Stimulated activated CD8-positive, alpha-beta memory T cell treated with anti-CD3 and anti-CD28 coated beads, Interleukin-12 subunit alpha, Interleukin-12 subunit beta, amount 100 ng/mL, for 24 hours (primary cell): ENCODE measurements around the gene ZNF784.

ENCODE experiments used
- DNase-seq: peaks from one replicate; pipeline ENCODE4 v3.0.0-alpha.2; 2020; ENCODE audit errors: extremely low read depth

Gene ZNF784

DNA sequence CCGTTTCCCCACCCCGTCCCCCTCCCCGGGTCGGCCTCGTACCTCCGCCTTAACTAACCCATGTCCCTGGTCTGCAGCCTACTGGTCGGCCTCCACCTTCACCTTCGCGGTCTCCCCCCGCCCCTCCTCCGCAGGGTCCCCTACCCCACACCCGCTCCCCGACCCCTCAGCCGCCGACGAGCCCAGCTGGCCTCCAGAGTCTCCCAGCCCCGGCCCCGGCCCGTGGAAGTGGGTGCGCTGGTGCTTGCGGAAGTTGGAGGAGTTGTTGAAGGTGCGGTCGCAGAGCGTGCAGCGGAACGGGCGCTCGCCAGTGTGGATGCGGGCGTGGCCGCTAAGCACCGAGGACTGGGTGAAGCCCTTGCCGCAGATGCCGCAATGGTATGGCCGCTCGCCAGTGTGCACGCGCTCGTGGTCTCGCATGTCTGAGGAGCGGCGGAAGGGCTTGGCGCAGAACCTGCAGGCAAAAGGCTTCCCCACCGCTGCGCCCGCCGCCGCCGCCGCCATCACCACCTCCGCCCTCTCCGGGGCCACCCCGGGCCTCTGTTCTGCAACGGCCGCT is 2.6 kb downstream of the ZNF784 start:
- DNase-seq, result no peak

- no peak for DNase-seq
These were observed 3.1 kb downstream of the ZNF784 start for GRCh38 chr19:55621205-55621672.

DNA sequence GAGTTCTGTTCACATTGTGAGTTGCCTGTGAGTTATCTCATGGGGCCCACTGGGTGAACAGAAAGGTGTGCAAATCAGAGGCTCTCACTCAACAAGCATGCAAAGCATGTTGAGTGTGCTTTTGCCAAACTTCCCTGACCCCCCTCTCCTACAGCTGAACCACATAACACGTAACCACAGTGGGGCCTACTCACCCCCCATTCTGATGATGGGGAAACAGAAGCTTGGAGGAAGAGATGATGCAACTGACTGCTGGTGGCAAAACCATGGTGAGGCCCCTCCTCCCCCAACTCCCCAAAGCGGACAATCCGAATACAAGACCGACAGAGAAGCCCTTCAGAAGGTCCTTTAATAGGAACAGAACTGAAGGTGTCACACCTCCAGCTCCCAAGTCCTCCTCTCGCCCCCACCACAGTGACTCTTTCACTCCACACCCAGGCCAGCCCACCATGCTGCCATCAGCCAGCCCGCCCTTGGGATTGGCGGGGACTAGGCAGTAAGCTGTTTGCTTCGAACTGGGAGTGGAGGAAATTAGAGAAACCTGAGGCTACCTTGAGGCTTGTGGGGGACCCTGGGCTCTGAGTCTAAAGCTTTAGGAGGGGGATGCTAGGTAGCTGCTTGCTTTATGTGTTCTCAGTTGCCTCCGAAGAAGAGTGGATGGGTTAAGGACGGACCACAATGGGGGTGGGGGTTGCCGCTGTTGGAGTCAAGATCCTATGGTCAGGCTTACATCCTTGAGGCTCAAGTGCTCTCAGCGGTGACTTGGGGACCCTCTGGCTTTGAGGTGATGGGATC is 3.8 kb downstream of the ZNF784 start:
- DNase-seq, result no peak

GRCh38 chr19:55619286-55619685 is 5.1 kb downstream of the ZNF784 start:
- DNase-seq, result no peak

GRCh38 chr19:55618426-55618825 is 5.9 kb downstream of the ZNF784 start:
- no peak for DNase-seq

DNA sequence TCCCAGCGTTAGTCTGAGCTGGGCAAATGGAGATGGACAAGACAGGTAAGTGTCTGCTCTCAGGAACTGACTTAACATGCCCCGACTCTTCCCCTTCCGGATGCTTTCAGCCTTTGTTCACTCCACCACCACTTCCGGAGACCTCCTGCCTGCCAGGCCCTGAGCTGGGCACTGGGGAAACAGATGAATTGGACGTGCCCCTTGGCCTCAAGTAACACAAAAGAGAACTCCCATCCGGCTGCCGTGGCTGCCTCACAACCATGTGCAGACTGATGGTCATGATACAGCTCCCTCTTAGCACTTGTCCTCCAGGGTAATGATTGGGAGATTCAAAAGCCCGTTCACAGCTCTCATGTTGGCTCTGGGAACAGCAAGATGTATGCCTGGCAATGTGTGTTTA is 6.9 kb downstream of the ZNF784 start:
- DNase-seq, result no peak

GRCh38 chr19:55616395-55616875 is 7.9 kb downstream of the ZNF784 start:
- DNase-seq, result no peak

GRCh38 chr19:55615543-55616394 is 8.6 kb downstream of the ZNF784 start:
- DNase-seq, result no peak

DNA sequence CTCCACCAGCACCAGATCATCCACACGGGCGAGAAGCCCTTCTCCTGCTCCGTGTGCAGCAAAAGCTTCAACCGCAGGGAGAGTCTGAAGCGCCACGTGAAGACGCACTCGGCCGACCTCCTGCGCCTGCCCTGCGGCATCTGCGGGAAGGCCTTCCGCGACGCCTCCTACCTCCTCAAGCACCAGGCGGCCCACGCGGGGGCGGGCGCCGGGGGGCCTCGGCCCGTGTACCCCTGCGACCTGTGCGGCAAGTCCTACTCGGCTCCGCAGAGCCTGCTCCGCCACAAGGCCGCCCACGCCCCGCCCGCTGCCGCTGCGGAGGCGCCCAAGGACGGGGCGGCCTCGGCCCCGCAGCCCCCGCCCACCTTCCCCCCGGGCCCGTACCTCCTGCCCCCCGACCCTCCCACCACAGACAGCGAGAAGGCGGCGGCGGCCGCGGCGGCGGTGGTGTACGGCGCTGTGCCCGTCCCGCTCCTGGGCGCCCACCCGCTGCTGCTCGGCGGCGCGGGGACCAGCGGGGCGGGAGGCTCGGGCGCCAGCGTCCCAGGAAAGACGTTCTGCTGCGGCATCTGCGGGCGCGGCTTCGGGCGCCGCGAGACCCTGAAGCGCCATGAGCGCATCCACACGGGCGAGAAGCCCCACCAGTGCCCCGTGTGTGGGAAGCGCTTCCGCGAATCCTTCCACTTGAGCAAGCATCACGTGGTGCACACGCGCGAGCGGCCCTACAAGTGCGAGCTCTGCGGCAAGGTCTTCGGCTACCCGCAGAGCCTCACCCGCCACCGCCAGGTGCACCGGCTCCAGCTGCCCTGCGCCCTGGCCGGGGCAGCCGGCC is 9.4 kb downstream of the ZNF784 start:
- no peak for DNase-seq

DNA sequence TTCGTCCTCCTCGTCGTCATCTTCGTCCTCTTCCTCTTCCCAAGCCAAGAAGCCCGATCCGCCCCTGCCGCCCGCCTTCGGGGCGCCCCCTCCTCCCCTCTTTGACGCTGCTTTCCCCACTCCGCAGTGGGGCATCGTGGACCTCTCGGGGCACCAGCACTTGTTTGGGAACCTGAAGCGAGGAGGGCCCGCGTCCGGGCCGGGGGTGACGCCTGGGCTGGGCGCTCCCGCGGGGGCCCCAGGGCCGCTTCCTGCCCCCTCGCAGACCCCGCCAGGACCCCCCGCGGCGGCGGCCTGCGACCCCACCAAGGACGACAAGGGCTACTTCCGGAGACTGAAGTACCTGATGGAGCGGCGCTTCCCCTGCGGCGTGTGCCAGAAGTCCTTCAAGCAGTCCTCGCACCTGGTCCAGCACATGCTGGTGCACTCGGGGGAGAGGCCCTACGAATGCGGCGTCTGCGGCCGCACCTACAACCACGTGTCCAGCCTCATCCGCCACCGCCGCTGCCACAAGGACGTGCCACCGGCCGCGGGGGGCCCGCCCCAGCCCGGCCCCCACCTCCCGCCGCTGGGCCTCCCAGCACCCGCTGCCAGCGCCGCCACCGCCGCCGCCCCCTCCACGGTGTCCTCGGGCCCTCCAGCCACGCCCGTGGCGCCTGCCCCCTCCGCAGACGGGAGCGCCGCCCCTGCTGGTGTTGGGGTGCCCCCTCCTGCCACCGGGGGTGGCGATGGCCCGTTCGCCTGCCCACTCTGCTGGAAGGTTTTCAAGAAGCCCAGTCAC is 10.2 kb downstream of the ZNF784 start:
- no peak for DNase-seq

DNA sequence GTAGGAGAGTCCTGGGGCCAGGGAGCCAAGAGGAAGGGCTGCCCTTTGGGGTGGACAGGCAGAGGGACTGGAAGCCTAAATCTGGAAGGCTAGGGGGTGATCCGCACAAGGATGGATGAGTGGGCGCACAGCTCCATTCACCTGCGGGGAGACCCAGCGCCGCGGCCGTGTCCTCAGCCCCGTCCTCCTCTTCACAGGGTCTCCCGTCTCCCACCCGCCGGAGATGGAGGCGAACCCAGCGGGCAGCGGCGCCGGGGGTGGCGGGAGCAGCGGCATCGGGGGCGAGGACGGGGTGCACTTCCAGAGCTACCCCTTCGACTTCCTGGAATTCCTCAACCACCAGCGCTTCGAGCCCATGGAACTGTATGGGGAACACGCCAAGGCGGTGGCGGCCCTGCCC is 11.0 kb downstream of the ZNF784 start:
- no peak for DNase-seq

- DNase-seq, result no peak
These were observed 12.3 kb downstream of the ZNF784 start for GRCh38 chr19:55611983-55612645.

DNA sequence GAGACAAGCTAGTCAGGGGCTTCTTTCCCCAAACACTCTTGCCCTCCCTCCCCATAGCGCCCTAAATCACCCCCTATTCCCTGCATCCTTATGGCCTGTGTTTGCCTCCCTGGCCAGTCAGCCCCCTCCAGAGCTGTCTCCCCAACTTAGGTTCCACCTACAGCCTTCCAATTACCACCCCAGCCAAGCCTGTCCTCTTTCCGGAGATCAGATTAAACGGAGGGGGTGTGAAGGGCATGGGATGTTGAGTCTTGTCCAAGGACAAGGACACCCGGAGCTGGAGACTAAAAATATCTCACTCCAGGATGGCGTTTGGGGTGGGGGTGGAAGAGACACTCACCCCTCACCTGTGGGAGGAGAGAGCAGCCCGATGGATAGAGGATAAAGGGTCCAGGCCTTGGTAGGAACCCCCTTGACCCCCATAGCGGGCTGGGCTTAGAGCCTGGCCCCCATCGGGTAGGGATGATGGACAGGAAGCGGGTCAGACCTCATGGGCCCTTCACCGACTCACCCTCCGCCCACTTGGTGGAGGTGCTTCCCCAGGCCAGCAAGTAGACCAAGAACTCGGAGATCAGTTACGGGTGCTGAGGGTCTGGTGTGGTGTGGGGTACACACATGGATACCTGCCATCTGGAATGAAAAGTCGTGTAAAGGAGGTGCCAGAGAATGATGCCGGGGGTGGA is 12.9 kb downstream of the ZNF784 start:
- DNase-seq, result no peak

DNA sequence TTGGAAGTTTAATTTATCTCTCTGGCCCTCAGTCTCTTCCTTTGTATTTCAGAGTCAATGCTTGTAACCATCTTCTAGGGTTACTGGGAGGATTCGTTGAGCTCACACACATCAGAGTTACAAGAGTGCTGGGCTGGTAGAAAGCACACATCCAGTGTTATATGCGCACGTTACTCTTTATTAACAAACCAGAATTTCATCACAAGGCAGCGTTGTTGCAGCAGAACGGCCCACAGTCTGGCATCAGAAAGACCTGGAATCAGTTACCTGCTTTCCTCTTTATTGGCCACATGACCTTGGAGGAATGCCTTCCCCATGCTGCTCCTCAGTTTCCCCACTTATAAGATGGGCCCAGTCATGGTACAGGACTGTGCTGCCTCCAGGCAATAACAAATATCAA is 15.0 kb downstream of the ZNF784 start:
- no peak for DNase-seq

GRCh38 chr19:55606817-55607216 is 17.5 kb downstream of the ZNF784 start:
- DNase-seq, result no peak

DNA sequence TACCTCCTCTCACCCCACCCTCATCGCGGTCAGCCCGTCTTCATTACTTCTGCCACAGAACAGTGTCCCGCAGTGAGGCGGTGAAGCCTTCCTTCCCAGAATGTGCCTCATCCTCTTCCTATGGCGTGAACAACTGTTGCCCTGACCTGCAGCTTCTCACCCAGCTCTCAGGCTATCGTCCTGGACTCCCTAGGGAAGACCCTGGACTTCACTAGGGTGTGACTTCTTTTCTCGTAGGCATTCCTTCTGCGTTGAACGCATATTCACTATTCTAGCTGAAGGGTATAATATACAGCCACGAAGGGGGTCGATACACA is 17.9 kb downstream of the ZNF784 start:
- DNase-seq, result no peak

DNA sequence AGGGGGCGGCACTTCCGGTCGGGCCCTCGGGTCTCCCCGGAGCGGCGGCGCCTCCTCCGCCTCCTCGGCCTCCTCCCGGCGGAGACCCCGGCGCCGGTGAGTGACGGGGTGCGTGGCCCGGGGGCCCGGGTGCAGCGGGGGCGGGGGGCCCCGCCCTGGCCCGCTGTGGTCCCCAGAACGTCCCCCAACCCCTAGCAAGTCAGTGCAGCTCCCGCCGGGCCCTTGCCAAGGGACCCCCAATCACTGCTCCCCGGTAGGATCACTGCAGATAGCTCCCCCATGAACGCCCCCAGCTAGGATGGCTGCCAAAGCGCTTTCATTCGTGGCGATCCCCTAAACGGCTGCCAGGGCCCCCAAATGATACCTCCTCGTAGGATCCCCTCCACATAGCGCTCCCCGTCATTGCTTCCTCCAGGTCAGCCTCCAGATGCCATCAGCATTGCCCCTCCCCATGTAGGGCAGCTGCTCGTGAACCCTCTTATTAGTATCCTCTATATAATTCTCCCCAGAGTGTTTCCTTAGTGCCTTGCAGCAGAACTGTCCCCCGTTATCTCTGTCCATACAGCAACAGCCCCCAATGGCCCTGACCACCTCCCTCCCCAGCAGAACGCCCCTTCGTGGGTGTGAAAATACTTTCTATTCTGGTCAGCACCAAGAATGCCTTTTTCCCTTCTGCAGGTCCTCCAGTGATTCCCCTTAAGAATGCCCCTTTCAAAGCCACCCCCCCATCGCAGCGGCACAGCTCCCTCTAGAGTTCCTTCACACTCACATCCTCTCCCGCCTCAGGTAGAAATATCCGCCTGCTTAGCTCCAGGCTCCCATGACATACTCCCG is 18.5 kb downstream of the ZNF784 start, which contains the start of gene ZNF865:
TSS of gene ZNF865 (plus strand) at position 11 of the 834 bp plus-strand sequence. CDS start 7,972 bp downstream, outside the sequence.
- peak; percentile 57 for DNase-seq

DNA sequence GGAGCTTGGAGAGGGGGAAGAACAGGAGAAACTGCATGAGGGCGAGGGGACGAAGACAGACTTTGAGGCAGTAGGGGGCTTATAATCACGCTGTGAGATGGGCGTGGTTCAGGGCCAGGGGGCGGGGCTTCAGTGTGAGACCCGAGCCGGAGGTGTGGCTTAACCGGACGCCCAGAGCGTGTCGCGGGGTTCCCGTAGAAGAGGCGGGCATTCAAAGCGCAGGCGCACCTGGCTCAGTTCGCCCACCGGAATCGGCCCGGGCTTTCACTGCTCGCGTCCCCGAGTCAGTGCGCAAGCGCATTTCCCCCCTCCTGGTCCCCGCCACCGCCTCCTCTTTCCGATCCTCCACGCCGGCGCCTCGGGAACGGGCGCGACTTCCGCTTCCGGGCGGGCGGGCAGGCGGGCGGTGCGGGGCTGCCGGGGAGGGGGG is 19.1 kb downstream of the ZNF784 start:
- DNase-seq, result peak; percentile 99
